Suppressor macrophage (primary cell): ENCODE measurements around the gene DCLRE1C.
"Not testable (repeated sequence)": the region's sequence is repeated elsewhere in the genome, so short reads cannot be mapped to it uniquely, and the experiment has no call there.

ENCODE experiments used
- DNase-seq, 4 experiments: peaks; one replicate each; pipeline ENCODE4 v3.0.0-alpha.2; 2020 to 2022

Gene DCLRE1C

GRCh38 chr10:14880229-14880628 is 73.7 kb downstream of the DCLRE1C start:
- DNase-seq, result no peak

- no peak for DNase-seq
Observed at GRCh38 chr10:14879928-14880193, 74.0 kb downstream of the DCLRE1C start.

GRCh38 chr10:14879124-14879927 is 74.6 kb downstream of the DCLRE1C start:
- DNase-seq, result peak; percentile 22 to 62 (median 36)

GRCh38 chr10:14878266-14879123 is 75.4 kb downstream of the DCLRE1C start, which contains the start of gene SUV39H2:
Gene SUV39H2 (plus strand): TSS chr10:14878866. CDS start chr10:14878889, 23 bp downstream.
- DNase-seq, result peak; percentile 97 to 99 (median 98)

- DNase-seq, result no peak
Observed at GRCh38 chr10:14876764-14877163, 77.1 kb downstream of the DCLRE1C start.

GRCh38 chr10:14875941-14876340 is 78.0 kb downstream of the DCLRE1C start:
- no peak for DNase-seq

GRCh38 chr10:14873090-14873760 is 80.7 kb downstream of the DCLRE1C start:
- DNase-seq, result no peak

- not testable (repeated sequence) for DNase-seq
Observed at GRCh38 chr10:14864871-14865270, 89.0 kb downstream of the DCLRE1C start.

- not testable (repeated sequence) for DNase-seq
Observed at GRCh38 chr10:14864466-14864865, 89.4 kb downstream of the DCLRE1C start.

- DNase-seq, result no peak
Observed at GRCh38 chr10:14860791-14861190, 93.1 kb downstream of the DCLRE1C start.

- DNase-seq, result peak in 2 of 4 experiments; percentile 22 to 42
Observed at GRCh38 chr10:14859775-14860174, 94.1 kb downstream of the DCLRE1C start.

- no peak for DNase-seq
Observed at GRCh38 chr10:14859043-14859442, 94.9 kb downstream of the DCLRE1C start.

GRCh38 chr10:14858338-14858960 is 95.4 kb downstream of the DCLRE1C start:
- DNase-seq, result peak in 1 of 4 experiments; percentile 9

- DNase-seq, result no peak
Observed at GRCh38 chr10:14855453-14855852, 98.4 kb downstream of the DCLRE1C start.

- DNase-seq, result no peak
Observed at GRCh38 chr10:14852236-14852635, 101.7 kb downstream of the DCLRE1C start.
